Measurements from ENCODE around the gene KLF3. TPM values are rescaled to one million over a fixed set of nuclear protein-coding genes. Genes with fewer than 3 reads are reported as not detected.
A peak's percentile ranks its signal among the peaks of the same experiment; 100 is the strongest.

KLF3 gene
- total RNA-seq, 1 experiment from 2014 or later, result 29.0 TPM

GRCh38 chr4:38679921-38680320, 15.9 kb downstream of the KLF3 start:
- Histone ChIP-seq H2BK12ac (ENCODE audit: insufficient read length, low read depth, low read length) (no peak overlapping the region), H3K79me1 (ENCODE audit: insufficient read depth, low read depth, low read length, poor library complexity, severe bottlenecking) (no peaks in the 10 kb centered on the region), H3K4me1 (ENCODE audit: insufficient read depth, low read length) (peaks cover 2% of the 10 kb centered on the region; the same call in 1 of the 2 replicates), H4K8ac (replicated peaks; ENCODE audit: insufficient read length, low read depth, low read length) (no peak overlapping the region), H2AFZ (ENCODE audit: low read length) (no peak overlapping the region), H3K18ac (ENCODE audit: insufficient read length, low read depth, low read length) (no peak overlapping the region), H2BK5ac (ENCODE audit: insufficient read length, low read length) (no peak overlapping the region), H2BK20ac (ENCODE audit: low read depth, low read length, poor library complexity, severe bottlenecking) (no peak overlapping the region), H3K27me3 (ENCODE audit: insufficient read depth, low read length) (no peaks in the 10 kb centered on the region), H3K14ac (ENCODE audit: insufficient read depth, low read length) (no peak overlapping the region), H3K9me3 (ENCODE audit: control insufficient read depth, low read depth, low read length) (no peaks in the 10 kb centered on the region), H4K5ac (ENCODE audit: insufficient read length, low read depth, low read length) (no peak overlapping the region), H3K4me2 (ENCODE audit: insufficient read depth, insufficient read length, low read length) (no peak overlapping the region), H2BK120ac (ENCODE audit: low read depth, low read length, poor library complexity, severe bottlenecking) (no peak overlapping the region), H3K79me2 (ENCODE audit: insufficient read depth, low read length) (peaks cover 10% of the 10 kb centered on the region; the same call in 1 of the 2 replicates), H3K4ac (ENCODE audit: low read depth, low read length) (no peak overlapping the region), H3K23ac (ENCODE audit: insufficient read length, low read depth, low read length) (no peak overlapping the region), H2AK5ac (ENCODE audit: insufficient read length, low read length) (no peak overlapping the region), H3T11ph (ENCODE audit: low read length) (no peak overlapping the region), H2BK15ac (ENCODE audit: low read depth, low read length) (no peak overlapping the region), H3K23me2 (ENCODE audit: insufficient read length, low read depth, low read length, poor library complexity, severe bottlenecking) (no peaks in the 10 kb centered on the region), H4K20me1 (ENCODE audit: control insufficient read depth, insufficient read depth, insufficient read length) (no peaks in the 10 kb centered on the region), H3K56ac (ENCODE audit: insufficient read length, low read depth, low read length) (no peak overlapping the region), H4K91ac (ENCODE audit: insufficient read length, low read depth, low read length) (no peak overlapping the region), H3K9ac (ENCODE audit: extremely low read depth, insufficient read length, low read length) (no peak overlapping the region), H3K27ac (ENCODE audit: insufficient read length, low read depth, low read length) (no peak overlapping the region)
- Mint-ChIP-seq H3K4me3 (no peak overlapping the region), H3K27me3 (ENCODE audit: low read depth) (no peaks in the 10 kb centered on the region), H3K4me1 (peaks cover 6 to 8% of the 10 kb centered on the region in 2 experiments), H3K36me3 (ENCODE audit: insufficient read depth in 1 of 3, low read depth in 3 of 3) (peaks cover 16 to 40% (median 26%) of the 10 kb centered on the region in 3 experiments), H3K9me3 (no peaks in the 10 kb centered on the region; a peak in 1 of 5 replicates), H3K27ac (peak overlapping the region in 1 of 3 experiments; percentile 15; a peak in 1 of 7 replicates)
- TF ChIP-seq, protein P1, sequence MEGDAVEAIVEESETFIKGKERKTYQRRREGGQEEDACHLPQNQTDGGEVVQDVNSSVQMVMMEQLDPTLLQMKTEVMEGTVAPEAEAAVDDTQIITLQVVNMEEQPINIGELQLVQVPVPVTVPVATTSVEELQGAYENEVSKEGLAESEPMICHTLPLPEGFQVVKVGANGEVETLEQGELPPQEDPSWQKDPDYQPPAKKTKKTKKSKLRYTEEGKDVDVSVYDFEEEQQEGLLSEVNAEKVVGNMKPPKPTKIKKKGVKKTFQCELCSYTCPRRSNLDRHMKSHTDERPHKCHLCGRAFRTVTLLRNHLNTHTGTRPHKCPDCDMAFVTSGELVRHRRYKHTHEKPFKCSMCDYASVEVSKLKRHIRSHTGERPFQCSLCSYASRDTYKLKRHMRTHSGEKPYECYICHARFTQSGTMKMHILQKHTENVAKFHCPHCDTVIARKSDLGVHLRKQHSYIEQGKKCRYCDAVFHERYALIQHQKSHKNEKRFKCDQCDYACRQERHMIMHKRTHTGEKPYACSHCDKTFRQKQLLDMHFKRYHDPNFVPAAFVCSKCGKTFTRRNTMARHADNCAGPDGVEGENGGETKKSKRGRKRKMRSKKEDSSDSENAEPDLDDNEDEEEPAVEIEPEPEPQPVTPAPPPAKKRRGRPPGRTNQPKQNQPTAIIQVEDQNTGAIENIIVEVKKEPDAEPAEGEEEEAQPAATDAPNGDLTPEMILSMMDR (conservative IDR thresholded peaks at IDR 0.05), result no peak
- WGBS (ENCODE audit: extremely low coverage, insufficient read length, low lambda C conversion rate), result no CpG with 5 or more reads among the region's 8 CpGs
- DNase-seq, result no peak
